Measurements from ENCODE around the gene HSD17B12. TPM values are rescaled to one million over a fixed set of nuclear protein-coding genes. Genes with fewer than 3 reads are reported as not detected.
A peak's percentile ranks its signal among the peaks of the same experiment; 100 is the strongest.

The HSD17B12 gene
- total and polyA plus RNA-seq, 8 donors = 64.5 to 150 (median 78.1) TPM

GRCh38 chr11:43853781-43854180 lies 173.2 kb downstream of the HSD17B12 start:
- Histone ChIP-seq H3K27ac (no peak overlapping the region), H3K9me3 (no peaks in the 10 kb centered on the region), H3K4me1 (no peaks in the 10 kb centered on the region), H3K4me3 (no peak overlapping the region), H3K27me3 (no peaks in the 10 kb centered on the region), H3K36me3 (peaks cover 0 to 22% of the 10 kb centered on the region in 2 donors)
- DNase-seq (no peak), ATAC-seq (peak; percentile 53)
- TF ChIP-seq CTCF (IDR thresholded peaks at IDR 0.05) = no peak
- intact Hi-C loops (cut with DNase I) = no loop called here

GRCh38 chr11:43856993-43857392 lies 176.5 kb downstream of the HSD17B12 start:
- no peak for TF ChIP-seq CTCF (IDR thresholded peaks at IDR 0.05)
- H3K27ac ChIP-seq = no peak overlapping the region
- ATAC-seq = no peak

GRCh38 chr11:43861141-43861540 lies 180.6 kb downstream of the HSD17B12 start:
- DNase-seq (no peak), ATAC-seq (no peak)
- Histone ChIP-seq H3K36me3 (peaks cover 0 to 5% of the 10 kb centered on the region in 2 donors), H3K27me3 (no peaks in the 10 kb centered on the region), H3K4me1 (no peaks in the 10 kb centered on the region), H3K4me3 (no peak overlapping the region), H3K27ac (no peak overlapping the region), H3K9me3 (peaks cover 0 to 8% of the 10 kb centered on the region in 2 donors)
- intact Hi-C loops (cut with DNase I) = no loop called here
- TF ChIP-seq CTCF (IDR thresholded peaks at IDR 0.05) = no peak

More at GRCh38 chr11:43856993-43857392, 176.5 kb downstream of the HSD17B12 start:
- no peaks in the 10 kb centered on the region for H3K27me3 ChIP-seq
- H3K36me3 ChIP-seq = peaks cover 0 to 22% of the 10 kb centered on the region in 2 donors
- H3K4me1 ChIP-seq = no peaks in the 10 kb centered on the region
- no peak overlapping the region for H3K4me3 ChIP-seq
- intact Hi-C loops (cut with DNase I) = no loop called here
- DNase-seq = no peak
- H3K9me3 ChIP-seq = peaks cover 0 to 8% of the 10 kb centered on the region in 2 donors

GRCh38 chr11:43866520-43866919 lies 186.0 kb downstream of the HSD17B12 start:
- peaks cover 0 to 8% of the 10 kb centered on the region in 2 donors for H3K27me3 ChIP-seq
- H3K36me3 ChIP-seq = no peaks in the 10 kb centered on the region
- no peak for ATAC-seq
- no peak overlapping the region for H3K4me3 ChIP-seq
- H3K9me3 ChIP-seq = no peaks in the 10 kb centered on the region
- DNase-seq = no peak
- H3K4me1 ChIP-seq = peaks cover 0 to 16% of the 10 kb centered on the region in 2 donors
- intact Hi-C loops (cut with DNase I) = no loop called here
- TF ChIP-seq CTCF (IDR thresholded peaks at IDR 0.05) = no peak
- no peak overlapping the region for H3K27ac ChIP-seq

GRCh38 chr11:43866969-43867368 lies 186.4 kb downstream of the HSD17B12 start:
- Histone ChIP-seq H3K4me3 (no peak overlapping the region), H3K36me3 (no peaks in the 10 kb centered on the region), H3K27ac (no peak overlapping the region), H3K9me3 (no peaks in the 10 kb centered on the region), H3K27me3 (peaks cover 0 to 12% of the 10 kb centered on the region in 2 donors), H3K4me1 (peaks cover 0 to 16% of the 10 kb centered on the region in 2 donors)
- TF ChIP-seq CTCF (IDR thresholded peaks at IDR 0.05) = no peak
- intact Hi-C loops (cut with DNase I) = no loop called here
- DNase-seq (no peak), ATAC-seq (no peak)

Data from left lung (tissue), 10 donors.